GM19193 (cell line): Measurements from ENCODE around the gene DENND1A.

Experiments used
- POLR2A ChIP-seq: IDR thresholded peaks from 4 replicates; pipeline ENCODE4 v1.6.1; 2011; ENCODE audit not compliant: insufficient read depth, insufficient read length; ENCODE audit errors: extremely low read depth

DENND1A gene

DNA sequence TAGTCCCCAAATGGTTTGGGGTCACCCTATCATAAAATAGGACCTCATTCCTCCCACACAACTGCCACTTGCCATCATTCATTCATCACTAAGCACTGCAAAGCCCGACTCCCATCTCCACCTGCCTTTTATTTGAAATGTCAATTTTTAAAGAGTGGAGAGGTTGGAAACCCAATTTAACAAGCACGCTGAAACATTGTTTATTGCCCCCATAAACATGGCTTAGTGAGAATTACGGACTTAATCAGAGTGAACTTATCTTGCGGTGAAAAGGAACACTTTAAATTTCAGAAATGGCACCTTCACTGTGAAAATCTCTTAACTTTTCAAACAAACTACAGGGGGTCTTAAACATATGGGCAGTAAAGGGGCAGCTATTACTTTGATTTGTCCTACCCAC lies 332.9 kb downstream of the DENND1A start:
- TF ChIP-seq POLR2A: no peak

DNA sequence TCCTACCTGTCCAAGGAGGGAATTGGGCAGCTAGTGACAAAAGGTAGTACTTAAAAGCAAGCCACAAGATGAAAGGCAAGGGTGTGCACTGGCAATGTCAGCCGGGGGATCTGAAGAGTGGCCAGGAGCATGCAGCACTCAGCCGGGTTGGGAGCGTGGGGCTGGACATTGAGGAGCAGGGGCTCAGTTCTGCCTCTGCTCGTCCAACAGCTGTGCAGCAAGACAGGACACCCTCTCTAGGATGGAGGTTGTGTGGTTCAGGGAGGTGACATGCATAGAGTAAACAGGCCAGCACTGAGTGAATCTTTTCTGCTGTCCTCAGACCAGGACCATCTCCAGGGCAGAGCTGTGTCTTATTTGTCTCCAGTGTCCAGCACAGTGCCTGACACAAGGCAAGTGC lies 338.6 kb downstream of the DENND1A start:
- TF ChIP-seq POLR2A: no peak

DNA sequence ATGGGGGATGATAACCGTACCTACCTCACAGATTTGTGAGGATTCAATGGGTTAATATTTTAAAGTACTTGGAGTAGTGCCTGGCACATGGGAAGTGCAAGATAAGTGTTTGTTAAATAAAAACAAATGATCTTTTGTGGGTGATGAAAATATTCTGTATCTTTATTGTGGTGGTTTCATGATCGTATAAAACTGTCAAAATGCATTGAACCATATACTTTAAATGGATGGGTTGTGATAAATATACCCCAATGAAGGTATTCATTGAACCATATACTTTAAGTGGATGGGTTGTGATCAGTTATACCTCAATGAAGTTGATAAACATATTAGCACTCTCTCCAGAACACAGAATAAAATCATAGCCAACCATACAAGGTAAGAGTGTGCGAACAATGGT lies 339.4 kb downstream of the DENND1A start:
- TF ChIP-seq POLR2A: no peak

DNA sequence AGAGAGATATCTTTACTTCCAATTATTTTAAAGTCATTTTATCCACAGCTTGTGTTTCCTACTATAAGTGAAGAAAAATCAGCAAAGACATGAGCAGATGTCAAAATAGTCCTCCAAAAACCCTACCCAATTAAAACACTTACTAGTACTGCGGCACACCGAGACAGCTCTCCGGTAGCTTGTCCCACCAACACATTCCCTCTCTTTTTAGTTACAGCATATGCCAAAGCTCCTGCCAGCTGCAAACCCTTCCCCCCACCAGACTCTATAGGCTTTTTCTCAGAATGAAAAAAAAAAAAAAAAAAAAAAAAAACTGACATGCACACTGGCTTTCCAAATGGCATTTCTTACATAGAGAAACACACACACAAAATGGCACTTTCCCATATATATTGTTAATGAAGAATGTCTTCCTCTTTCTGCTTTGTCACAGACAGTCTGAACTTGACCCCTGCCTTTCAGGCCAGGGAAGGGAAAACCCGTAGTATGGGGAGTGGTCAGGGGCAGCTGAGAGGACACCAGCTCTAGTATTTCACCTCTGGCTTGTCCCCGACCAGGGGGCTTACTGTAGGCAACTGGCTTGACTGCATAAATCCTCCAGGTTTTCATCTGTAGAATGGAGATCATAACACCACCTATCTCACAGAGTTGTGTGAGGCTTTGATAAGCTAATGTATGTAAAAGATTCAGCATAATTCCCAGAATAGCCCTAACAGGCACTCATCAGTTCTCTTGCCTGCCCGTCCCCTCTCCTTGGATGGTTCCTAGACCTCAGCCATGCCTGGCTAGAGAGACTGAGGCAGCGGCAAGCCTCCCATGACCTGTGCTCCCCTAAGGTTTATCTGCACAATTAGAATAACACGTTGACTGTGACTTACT lies 340.3 kb downstream of the DENND1A start:
- no peak for TF ChIP-seq POLR2A

DNA sequence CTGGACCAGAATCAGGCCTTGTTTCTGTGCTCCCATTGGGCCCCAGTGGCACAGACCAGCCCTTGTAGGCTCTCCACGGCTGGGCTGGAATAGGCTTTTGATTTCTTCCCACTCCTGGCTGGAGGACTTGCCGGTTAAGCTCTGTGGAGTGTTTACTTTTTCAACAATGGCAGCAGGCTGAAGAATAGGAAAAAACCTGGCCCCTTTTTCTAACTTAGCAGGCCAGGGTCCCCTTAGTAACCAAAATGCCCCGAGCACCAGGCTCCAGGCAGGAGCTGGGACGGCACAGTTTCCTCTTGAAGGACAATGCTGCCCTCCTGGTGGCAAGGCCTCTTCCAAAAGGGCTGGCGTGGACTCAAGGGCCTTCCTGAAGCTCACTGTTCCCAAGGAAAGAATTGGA lies 343.7 kb downstream of the DENND1A start:
- TF ChIP-seq POLR2A: no peak

DNA sequence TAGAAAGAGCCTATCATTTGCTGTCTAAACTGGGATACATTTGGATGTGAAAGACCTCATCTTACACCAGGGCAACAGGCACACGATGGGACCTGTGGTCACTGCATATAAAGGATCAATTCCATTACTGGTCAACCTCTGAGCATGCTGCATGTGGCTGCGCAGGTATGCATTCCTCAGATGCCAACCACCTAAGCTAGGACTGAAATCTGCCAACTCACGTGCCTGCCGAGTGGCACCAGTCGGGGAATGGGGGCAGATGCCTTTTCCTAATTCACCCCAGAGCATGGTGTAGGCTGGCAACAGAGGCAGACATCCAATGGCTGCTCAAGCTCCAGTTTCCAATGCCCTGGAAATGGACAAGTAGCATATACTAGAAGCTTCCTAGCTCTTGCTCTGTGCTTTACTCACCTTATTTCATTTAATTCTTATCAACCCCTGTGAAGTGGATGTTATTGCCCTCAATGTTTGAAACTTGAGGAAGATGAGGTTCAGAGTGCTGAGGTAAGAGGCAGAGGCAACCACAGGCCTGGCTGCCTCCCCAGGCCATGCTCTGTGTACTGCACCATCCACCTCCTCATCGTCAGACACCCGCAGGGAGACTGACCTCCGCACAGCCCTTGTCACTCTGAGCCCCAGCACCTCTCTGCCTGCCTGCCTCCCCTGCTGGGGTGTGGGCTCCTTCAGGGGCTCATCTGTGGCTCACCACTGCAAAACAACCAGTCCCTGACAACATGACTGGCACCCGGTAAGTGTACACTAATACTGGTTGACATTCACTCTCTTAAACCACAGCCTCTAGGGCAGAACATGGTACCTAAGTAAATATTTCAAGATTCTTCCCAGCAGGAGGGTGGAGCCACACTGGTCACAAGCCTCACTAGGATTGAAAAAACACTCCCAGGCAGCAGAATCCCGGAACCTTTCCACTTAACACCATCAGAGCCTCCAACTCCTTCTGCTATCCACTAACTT lies 345.4 kb downstream of the DENND1A start:
- no peak for TF ChIP-seq POLR2A

DNA sequence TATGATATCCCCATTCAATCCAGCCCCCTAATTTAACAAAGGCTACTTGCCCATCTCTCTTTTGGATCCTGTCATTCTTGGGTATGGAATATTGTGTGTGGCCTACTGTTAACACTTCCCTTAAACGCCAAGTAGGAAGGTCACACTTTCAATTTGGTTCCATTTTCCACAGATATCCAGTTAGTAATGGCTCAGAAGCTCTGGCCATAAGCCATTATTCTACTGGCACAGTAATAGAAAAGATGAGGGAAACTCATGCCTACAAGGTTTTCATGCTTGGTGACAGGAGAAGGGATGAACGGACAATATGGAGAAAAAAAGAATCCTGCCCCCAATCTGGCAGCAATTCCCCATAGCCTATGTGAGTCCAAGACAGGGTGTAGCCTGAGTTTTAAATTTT lies 346.3 kb downstream of the DENND1A start:
- no peak for TF ChIP-seq POLR2A

DNA sequence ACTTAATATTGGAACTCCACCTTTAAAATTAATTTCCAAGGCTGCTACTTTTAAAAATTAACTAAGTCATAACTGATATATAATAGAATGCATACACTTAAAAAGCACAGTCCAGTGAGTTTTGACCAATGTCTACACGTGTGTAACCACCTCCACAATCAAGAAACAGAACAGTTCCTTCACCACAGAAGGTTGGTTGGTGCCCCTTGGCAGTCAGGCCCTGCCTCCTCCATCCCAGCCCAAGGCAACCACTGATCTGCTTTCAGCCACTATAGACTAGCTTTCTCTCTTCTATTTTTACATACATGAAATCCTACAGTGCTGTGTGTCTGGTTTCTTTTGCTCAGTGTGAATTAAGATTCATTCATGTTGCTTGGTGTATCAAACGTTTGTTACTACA lies 358.7 kb downstream of the DENND1A start:
- no peak for TF ChIP-seq POLR2A

DNA sequence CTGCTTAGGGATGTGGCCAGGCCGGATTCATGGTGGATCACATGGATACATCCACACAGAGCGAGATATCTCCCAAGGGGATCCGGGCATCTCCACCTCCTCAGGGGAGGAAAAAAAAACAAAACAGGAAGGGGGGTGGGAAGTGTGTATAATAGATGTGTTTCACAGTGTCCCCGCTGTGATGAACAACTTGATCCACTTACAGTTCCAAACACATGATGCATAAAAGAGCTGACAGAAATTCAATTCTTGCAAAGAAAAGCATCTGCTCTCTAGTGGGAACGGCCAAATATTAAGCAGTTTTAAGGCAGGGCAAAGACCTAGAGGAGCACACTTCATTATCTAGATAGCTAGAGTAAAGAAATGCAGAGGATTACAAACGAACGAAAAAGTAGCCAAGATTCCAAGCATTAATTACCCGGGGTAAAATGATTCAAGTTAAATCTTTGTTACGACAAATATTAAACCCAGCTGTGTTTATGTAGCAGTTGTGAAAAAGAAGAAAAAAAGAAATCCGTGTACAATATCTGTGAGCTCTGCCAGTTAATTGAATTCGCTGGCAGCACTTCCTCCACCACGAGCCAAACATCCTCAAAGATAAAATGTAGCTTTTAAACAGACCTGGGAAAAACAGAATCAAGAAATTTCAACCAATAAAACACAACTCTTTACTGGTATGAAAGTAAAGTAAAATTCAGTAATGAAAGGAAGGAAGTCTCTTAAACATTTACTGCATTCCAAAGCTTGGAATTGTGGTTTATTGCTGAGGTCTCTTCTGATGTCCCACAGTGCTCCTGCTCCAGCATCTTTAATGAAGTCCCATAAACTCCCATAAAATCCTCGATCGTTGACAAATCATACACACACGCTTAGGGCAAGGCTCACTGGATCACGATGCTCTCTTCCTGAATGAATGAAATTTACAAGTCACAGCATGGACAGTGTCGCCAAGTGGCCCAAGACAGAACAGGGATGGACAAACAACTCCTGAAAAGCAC lies 360.9 kb downstream of the DENND1A start:
- TF ChIP-seq POLR2A: no peak

DNA sequence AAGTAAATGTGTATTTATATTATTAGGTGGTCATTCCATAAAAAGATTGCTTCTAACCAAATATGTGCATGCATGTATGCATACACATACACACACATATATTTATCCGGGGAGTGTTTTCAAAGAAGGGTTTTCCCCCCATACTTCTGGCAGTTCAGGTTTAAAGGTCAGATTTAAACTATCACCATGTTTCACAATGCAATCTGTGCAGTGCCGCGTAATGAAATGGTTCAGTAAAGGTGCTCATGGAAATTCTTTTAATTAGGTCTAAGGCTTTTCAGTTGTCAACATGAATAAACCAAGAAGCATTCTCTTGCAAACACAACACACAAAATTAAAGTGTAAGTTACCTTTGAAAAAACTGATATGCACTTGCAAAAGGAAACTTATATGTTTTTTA lies 362.9 kb downstream of the DENND1A start:
- no peak for TF ChIP-seq POLR2A

DNA sequence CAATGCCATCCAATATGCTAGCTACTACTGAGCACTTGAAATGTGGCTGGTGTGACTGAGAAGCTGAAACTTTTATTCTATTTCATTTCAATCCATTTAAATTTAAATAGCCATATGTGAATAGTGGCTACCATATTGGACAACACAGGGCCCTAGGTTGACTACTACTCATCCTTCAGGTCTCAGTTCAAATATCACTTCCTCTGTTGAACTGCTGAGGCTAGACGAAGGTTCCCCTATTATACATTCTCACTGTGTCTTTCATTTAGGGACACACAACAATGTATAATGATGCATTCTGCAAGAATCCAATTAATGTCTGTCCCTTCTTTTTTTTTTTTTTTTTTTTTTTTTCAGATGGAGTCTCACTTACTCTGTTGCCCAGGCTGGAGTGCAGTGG lies 365.3 kb downstream of the DENND1A start:
- TF ChIP-seq POLR2A: no peak

DNA sequence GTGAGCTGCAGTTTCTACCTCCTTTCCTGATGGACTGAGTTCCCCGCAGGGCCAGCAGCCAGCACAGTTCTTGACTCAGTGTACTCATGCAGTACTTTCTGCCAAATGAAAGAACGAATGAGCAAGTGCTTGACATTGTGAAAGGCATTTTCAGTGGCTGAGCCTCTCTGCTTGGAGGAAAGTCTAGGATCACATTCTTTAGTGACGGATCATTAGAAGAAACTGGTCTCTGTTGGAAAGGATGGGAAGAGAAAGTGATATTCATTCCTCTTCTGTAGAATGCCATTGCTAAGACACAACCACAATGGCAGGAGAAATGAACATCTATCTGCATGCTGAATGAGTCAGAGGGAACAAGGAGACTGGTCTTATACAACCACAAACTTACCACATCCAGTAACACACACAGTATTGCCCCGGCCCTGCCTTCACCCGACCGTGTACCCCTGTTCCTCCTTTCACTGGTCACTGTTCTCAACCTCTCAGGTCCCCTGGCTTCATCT lies 367.0 kb downstream of the DENND1A start:
- TF ChIP-seq POLR2A: no peak

DNA sequence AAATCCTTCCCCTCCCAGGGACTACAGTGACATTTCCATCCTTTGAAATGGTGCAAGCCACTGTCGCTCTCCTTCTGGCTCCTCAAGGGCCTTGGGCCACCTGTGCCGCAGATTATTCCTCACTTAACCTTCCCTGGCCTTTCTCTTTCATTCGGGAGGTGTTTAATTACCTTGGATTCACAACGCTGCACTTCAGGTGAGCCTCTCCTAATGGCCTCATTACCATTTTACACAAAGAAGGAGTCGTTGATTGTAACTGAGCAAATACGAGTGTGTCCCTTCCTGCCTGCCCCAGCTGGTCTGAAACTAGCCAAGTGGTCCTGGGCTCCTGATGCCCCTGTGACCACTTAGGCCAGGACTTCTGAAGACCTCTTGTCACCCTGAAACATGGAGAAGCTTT lies 368.9 kb downstream of the DENND1A start:
- TF ChIP-seq POLR2A: no peak
